GM12872 (cell line): ENCODE measurements around the gene CETN1.

ENCODE experiments used
- TF ChIP-seq, protein P1 (sequence below): IDR thresholded peaks from 3 replicates; pipeline ENCODE4 v1.5.1; 2011; ENCODE audit warnings: low read depth, mild to moderate bottlenecking, low read length, moderate library complexity; ENCODE audit not compliant: insufficient read depth

CETN1 gene

GRCh38 chr18:627231-627630 lies 47.1 kb downstream of the CETN1 start:
- TF ChIP-seq, protein P1, sequence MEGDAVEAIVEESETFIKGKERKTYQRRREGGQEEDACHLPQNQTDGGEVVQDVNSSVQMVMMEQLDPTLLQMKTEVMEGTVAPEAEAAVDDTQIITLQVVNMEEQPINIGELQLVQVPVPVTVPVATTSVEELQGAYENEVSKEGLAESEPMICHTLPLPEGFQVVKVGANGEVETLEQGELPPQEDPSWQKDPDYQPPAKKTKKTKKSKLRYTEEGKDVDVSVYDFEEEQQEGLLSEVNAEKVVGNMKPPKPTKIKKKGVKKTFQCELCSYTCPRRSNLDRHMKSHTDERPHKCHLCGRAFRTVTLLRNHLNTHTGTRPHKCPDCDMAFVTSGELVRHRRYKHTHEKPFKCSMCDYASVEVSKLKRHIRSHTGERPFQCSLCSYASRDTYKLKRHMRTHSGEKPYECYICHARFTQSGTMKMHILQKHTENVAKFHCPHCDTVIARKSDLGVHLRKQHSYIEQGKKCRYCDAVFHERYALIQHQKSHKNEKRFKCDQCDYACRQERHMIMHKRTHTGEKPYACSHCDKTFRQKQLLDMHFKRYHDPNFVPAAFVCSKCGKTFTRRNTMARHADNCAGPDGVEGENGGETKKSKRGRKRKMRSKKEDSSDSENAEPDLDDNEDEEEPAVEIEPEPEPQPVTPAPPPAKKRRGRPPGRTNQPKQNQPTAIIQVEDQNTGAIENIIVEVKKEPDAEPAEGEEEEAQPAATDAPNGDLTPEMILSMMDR, result no peak

- TF ChIP-seq, protein P1, result peak; percentile 43; the same call in 1 of the 3 replicates
Measured at GRCh38 chr18:629269-630150, 49.3 kb downstream of the CETN1 start.

GRCh38 chr18:631560-631959 lies 51.4 kb downstream of the CETN1 start:
- TF ChIP-seq, protein P1, result no peak
